ENCODE measurements around the gene NFATC2.

Gene NFATC2

DNA sequence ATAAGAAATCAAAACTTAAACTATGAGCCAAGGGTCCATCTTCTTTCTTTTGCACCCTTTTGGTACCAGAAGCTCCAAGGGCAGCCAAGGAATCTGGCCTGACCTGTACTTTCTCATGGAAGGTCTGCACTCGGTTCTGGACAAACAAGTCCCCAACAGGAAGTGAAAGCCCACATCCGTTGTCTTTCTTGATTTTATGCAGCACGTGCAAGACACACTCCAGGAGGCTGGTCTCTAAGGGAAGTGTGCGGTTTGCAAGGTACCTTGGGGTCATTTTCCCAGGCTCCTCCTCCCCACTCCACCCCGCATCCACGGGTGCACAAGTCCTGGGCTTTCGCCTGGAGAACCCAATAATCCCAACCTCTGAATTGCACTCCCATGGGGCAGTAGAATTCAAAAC, 101.9 kb downstream of the NFATC2 start:
- Histone ChIP-seq H3K27me3 (no peaks in the 10 kb centered on the region), H3K36me3 (peaks cover 0 to 4% (median 0%) of the 10 kb centered on the region in 3 donors), H3K9me3 (no peaks in the 10 kb centered on the region), H3K4me1 (no peaks in the 10 kb centered on the region), H3K4me3 (no peak overlapping the region), H3K27ac (no peak overlapping the region)
- TF ChIP-seq, protein P1, sequence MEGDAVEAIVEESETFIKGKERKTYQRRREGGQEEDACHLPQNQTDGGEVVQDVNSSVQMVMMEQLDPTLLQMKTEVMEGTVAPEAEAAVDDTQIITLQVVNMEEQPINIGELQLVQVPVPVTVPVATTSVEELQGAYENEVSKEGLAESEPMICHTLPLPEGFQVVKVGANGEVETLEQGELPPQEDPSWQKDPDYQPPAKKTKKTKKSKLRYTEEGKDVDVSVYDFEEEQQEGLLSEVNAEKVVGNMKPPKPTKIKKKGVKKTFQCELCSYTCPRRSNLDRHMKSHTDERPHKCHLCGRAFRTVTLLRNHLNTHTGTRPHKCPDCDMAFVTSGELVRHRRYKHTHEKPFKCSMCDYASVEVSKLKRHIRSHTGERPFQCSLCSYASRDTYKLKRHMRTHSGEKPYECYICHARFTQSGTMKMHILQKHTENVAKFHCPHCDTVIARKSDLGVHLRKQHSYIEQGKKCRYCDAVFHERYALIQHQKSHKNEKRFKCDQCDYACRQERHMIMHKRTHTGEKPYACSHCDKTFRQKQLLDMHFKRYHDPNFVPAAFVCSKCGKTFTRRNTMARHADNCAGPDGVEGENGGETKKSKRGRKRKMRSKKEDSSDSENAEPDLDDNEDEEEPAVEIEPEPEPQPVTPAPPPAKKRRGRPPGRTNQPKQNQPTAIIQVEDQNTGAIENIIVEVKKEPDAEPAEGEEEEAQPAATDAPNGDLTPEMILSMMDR (IDR thresholded peaks at IDR 0.05), result no peak
- no peak for DNase-seq
- intact Hi-C loops (cut with DNase I; ENCODE audit: low total_unique reads), result no loop called here

DNA sequence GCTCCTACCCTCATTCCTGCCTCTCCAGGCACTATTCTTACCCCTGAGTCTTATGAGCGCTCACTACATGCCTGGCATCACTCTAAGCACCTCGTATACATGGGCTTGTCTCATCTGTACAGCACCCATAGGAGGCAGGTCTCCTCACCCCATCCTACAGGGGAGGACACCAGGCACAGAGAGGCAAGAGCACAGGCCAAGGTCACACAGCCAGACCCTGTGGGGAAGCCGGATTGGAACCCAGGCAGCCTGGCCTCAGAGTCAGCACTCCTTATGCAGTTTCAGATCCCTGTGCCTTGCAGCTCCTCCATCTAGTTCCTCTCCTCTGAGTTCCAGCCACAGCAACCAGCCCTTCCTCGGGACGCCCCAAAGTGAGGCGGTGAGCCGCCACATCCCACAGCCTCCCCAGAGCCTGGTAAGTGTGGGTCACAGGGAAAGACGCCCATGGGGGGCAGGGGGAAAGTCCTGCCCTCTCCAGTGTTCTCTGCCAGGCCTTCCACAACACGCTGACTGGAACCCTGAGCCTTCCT, 103.3 kb downstream of the NFATC2 start:
- no peak overlapping the region for H3K27ac ChIP-seq
- H3K9me3 ChIP-seq, result no peaks in the 10 kb centered on the region
- no peak for DNase-seq
- no peaks in the 10 kb centered on the region for H3K27me3 ChIP-seq
- TF ChIP-seq, protein P1 (IDR thresholded peaks at IDR 0.05), result no peak
- H3K4me1 ChIP-seq, result no peaks in the 10 kb centered on the region
- intact Hi-C loops (cut with DNase I; ENCODE audit: low total_unique reads), result no loop called here
- no peak overlapping the region for H3K4me3 ChIP-seq
- H3K36me3 ChIP-seq, result peaks cover 0 to 4% (median 0%) of the 10 kb centered on the region in 3 donors

DNA sequence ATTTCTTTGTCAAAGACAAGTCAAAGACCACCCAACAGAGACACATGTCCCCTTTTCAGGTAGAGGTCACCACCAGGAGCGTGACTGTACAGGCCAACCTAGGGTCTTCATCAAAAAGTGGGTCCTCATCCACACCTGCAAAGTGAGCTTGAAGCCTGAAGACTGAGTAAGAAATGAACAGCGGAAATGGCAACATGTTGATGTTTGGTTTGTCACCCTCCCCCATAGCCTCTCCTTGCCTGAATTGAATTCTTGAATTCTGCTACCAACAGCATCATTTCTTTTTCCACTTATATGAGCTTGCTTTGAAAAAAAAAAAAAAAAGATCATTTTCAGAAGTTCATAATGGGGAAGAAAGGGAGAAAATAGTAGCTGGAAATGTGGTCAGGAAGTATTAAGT, 104.4 kb downstream of the NFATC2 start:
- Histone ChIP-seq H3K4me1 (no peaks in the 10 kb centered on the region), H3K4me3 (no peak overlapping the region), H3K27me3 (no peaks in the 10 kb centered on the region), H3K36me3 (peaks cover 0 to 4% (median 0%) of the 10 kb centered on the region in 3 donors), H3K9me3 (no peaks in the 10 kb centered on the region), H3K27ac (no peak overlapping the region)
- intact Hi-C loops (cut with DNase I; ENCODE audit: low total_unique reads), result no loop called here
- TF ChIP-seq, protein P1 (IDR thresholded peaks at IDR 0.05), result no peak
- DNase-seq, result no peak

DNA sequence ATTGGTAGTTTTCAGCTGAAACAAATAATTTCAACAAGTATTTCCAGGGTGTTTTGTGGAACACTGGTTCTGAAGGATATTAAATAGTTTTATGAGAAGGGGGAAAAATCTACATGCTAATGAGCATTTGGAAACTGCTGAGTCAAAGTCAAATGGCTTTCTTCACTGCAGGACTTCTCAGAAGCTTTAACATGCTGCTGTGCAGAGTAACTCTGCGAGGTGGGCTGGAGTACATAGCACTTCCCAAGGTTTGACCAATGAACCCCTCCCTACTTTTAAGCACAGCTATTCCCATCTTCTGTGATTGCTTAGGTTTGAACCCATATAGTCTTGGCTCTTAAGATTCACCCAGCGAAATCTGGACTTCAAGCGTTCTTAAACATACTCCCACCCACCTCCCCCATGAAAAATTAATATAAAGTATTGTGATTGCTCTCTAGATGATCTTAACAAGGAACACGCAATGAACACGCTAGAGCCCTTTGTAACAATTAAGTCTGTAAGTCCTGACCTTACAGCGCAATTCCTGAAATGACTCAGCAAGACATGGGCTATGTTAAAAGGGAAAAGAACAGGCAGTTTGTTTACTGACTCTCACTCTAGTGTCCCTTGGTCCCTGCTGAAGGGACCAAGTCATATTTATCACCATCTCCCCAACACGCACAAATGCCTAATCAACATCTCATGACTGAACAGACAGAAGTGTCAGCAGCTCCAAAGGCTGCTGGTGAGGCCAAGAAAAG, 105.2 kb downstream of the NFATC2 start:
- Histone ChIP-seq H3K27ac (no peak overlapping the region), H3K4me1 (no peaks in the 10 kb centered on the region), H3K9me3 (no peaks in the 10 kb centered on the region), H3K27me3 (no peaks in the 10 kb centered on the region), H3K36me3 (peaks cover 0 to 8% (median 0%) of the 10 kb centered on the region in 3 donors), H3K4me3 (no peak overlapping the region)
- TF ChIP-seq, protein P1 (IDR thresholded peaks at IDR 0.05), result no peak
- intact Hi-C loops (cut with DNase I; ENCODE audit: low total_unique reads), result no loop called here
- DNase-seq, result no peak

DNA sequence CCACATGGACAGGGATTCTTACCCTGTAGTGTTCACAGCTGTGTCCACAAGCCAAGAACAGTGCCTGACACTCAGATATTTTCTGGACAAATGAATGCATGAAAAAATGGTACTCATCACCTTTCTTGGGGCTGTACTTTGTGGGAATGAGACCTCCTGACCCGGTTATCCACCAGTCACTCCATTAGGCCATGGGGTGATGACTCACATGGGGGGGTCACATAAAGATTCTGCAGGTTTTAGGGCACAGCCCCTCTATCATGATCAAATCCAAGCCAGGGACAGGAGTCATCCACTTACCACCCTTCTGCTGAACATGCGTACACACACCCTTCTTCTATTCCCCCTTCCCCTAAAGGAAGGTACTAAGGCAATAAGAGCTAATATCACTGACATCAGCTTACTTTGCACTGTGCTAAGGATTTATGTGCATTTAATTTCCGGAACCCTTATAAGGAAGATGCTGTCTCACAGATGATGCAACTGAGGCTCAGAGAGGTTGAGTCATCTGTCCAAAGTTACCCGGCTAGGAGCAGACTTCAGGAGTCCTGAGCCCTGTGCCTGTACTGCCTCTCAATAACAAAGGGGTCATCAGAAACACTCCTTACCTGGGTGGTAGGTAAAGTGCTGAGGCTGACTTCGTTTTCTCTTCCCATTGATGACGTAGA, 107.8 kb downstream of the NFATC2 start:
- Histone ChIP-seq H3K36me3 (peaks cover 0 to 18% (median 5%) of the 10 kb centered on the region in 3 donors), H3K4me1 (no peaks in the 10 kb centered on the region), H3K9me3 (no peaks in the 10 kb centered on the region), H3K27ac (no peak overlapping the region), H3K4me3 (no peak overlapping the region), H3K27me3 (no peaks in the 10 kb centered on the region)
- no peak for DNase-seq
- TF ChIP-seq, protein P1 (IDR thresholded peaks at IDR 0.05), result no peak
- intact Hi-C loops (cut with DNase I; ENCODE audit: low total_unique reads), result no loop called here
